Measurements from ENCODE around the gene ISY1.
"Not testable (repeated sequence)": the region's sequence is repeated elsewhere in the genome, so short reads cannot be mapped to it uniquely, and the experiment has no call there.

The ISY1 gene

DNA sequence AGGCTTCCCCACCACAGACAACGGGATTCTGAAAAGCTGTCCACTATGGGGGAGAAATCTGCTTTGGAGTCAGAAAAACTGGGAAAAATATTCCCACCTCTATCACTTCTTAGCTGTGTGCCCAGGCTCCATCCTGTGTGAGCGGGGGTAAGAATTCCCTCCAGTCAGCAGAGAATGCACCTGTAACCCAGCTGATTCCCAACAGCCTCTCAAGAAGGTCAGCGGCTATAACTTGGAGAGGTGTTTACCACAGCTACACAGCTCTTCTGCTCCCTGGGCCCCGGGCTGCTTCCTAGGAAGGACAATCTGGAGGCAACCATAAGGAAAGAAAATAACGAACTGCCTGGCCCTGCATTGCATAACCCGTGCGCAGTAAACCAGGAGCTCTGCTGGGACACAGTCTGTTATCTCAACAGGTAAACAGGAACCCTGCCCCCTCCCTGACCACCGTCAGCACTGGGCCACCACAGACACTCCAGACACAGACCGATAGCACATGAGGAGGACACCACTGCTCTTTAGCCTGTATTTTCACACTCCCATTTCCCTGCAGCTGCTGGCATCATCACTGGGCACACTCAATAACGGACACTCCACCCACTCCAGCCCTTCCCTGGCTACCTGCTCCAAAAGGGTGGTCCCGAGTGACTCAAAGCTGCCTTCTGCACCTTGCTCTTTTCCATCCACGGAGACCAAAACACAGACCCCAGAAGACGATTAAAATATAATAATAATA is 41.3 kb downstream of the ISY1 start:
- no peak for DNase-seq

DNA sequence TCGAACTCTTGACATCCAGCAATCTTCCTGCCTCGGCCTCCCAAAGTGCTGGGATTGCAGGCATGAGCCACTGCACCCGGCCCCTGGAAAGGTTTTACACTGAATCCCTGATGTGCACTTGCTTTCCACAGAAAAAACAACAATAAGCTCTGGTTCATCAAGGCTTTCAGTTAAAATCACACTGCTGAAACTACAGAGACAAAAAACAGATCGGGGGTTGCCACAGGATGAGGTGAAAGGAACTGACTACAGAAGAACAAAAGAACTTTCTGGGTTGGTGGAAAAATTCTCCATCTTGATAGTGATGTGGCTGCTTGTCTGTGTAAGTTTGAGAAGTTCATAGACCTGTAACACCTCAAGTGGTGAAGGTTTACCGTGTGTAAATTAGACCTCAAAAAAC is 42.1 kb downstream of the ISY1 start:
- no peak for DNase-seq

DNA sequence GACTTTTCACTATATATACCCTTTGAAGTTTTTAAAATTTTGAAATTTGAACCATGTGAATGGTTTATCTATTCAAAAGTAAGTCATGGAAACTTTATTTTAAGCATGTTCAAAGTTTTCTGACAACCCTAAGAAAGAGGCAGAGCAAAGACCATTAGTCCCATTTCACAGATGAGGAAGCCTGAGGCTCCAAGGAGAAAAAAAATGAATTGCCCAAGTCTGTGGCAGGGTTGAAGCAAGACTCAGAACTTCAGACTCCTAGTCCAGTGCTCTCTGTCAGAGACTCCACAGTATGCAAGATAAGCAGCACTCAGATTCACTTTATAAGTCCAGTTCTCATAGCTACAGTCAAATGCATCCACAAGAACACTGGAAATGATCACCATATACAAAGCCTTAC is 43.7 kb downstream of the ISY1 start:
- DNase-seq = no peak

DNA sequence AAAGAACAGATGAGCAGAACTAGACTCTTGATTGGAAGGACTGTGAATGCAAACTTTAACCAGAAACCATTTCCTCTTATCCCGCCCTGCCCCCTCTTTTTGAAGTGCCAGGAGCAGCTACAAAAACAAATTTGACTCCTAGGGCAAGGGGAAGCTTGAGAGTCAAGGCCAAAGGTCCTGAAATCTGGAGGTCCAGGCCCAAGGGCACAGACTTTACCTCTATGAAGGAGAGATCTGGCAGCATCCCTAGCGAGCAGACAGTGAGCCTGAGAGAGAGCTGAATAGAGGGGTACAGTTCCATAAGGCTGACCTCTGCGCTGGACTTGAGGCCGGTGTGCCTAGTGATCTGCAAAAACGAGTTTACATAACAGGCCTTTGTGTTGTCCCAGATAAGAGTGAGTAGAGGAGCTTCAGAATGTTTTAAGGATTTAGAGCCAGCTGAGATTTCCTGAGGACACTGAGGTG is 44.3 kb downstream of the ISY1 start:
- no peak for DNase-seq

GRCh38 chr3:129114455-129114854 is 46.4 kb downstream of the ISY1 start:
- no peak for DNase-seq

DNA sequence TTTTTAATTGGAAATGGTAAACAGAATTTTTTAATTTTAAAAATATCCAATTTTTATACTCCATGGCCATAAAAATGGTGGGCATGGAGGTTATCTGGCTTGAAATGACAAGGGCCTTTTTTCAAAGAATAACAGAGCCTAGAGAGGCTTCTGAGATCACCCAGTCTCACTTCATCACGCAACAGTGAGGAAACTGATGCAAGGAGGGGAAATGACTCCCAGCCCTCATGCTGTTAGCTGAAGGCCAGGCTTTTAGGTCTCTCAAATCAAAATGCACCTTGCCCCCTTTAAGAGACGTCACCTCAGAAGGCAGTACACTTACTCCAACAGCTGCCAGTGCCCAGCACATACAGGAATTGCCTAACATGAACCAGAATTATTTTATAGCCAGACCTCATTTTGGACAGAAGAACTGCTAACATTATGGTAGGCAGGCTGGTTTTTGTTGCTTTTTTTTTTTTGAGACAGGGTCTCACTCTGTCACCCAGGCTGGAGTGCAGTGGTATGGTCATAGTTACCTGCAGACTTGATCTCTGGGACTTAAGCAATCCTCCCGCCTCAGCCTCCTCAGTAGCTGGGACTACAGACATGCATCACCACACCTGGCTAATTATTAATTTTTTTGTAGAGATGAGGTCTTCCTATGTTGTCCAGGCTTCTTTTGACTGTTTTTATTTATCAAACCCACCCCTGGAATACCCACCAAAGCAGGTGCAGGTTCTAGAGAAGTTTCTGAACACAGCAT is 48.4 kb downstream of the ISY1 start:
- DNase-seq = no peak

DNA sequence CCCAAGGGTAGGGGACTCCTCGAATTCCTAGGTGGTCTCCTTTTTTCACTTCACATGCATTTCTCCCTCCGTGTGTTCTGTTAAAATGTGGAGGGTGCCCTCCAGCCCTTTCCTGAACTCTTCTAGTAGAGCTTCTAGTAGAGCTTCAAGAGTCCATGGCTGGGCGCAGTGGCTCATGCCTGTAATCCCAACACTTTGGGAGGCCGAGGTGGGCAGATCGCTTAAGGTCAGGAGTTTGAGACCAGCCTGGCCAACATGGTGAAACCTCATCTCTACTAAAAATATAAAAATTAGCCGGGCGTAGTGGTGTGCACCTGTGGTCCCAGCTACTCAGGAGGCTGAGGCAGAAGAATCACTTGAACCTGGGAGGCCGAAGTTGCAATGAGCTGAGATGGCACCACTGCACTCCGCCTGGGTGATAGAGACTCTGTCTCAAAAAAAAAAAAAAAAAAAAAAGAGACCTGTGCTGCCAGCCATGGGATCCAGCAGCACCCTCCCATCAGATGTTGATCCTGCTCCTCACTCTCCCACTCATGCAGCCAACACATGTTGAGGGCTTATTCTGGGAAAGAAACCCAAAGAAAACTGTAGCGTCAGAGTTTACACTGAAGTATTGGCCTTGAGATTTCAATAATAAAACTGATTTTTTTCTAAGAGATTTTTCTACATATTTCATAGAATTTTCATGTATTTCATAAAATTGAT is 49.6 kb downstream of the ISY1 start:
- not testable (repeated sequence) for DNase-seq

GRCh38 chr3:129107793-129108192 is 53.1 kb downstream of the ISY1 start:
- no peak for DNase-seq

DNA sequence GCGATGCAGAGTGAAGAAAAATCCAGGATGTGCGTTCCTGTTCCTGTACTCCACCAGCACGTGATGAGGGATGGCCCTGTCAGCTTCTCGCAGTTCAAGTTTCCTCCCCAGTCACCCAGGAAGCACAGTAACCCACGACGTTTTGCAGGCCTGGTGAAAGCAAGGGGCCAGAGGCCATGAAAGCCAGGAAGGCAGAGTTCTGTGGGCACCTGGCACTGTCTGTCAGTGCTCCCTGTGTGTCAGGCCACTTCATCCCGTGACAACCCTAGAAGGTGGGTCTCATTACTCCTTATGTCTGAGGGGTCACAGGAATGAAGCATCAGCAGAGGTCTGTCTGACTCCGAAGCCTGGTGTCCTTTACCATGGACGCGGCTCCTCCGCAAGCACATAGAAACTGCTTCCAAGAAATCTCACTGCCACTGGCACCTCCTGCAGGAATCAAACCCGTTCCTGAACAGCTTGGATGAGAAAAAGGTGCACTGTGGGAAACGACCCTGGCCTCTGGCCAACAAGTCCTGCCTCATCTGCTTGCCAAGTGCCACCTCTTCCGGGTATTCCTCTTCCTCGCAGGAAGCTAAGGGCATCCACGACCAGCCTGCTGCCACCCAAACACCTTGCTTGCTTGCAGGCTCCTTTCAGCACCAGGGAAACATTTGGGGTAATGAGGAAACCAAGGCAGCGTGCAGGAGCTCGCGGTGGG is 53.8 kb downstream of the ISY1 start:
- no peak for DNase-seq

DNA sequence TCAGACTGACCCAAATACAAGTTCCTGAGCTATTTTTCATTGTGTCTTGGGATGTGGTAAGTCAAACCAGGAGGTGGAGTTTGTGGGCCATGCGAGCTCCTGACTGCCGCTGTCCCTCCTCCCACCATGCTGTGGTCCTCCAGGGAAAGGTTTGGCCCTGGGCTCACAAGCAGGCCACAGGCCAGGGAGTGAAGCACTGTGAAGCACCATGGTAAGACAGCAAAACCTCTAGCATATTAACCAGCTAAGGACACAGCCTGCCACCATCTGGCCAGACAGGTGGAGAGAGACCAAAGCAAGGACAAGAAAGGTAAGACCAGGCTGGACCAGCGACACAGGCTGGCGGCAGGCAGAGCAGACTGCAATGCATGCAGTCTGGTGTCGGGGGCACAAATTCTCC is 54.5 kb downstream of the ISY1 start:
- DNase-seq = no peak

GRCh38 chr3:129105862-129106261 is 55.0 kb downstream of the ISY1 start:
- DNase-seq = no peak

GRCh38 chr3:129104498-129105079 is 56.3 kb downstream of the ISY1 start:
- no peak for DNase-seq

GRCh38 chr3:129104051-129104450 is 56.8 kb downstream of the ISY1 start:
- no peak for DNase-seq

- DNase-seq = no peak
These were observed 57.6 kb downstream of the ISY1 start for GRCh38 chr3:129103296-129103695.

DNA sequence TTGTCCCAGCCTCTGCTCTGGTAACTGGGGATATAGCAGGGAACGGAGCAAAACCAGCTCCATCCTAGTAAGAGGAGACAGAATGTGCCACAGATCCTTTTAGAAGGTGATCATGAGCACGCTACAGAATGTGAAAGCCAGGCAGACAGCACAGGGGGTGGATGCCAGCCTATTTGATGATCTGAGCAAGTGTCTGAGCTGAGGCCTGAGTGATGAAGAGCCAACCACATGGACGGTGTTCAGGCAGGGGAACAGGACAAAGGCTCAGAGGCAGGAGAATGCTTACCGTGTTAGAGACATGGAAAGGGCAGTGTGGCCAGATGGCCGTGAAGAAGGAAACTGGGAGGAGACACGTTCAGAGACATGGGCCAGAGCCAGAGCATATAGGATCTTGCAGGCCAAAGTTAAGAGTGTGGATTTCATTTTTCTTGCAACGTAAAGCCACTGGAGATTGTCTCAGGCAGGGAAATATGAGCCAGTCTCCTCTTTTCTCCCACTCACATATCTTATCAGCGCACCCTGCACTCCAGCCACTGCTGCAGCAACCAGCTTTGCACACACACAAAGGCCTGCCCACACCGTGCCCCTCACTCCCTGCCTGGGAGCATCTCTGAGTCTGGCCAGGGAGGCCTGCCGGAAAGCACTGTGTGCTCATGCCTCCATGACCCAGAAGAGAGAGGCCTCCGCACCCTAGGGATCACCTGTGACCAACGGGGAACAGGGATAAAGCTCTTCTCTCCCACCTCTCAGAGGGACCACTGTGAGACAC is 59.3 kb downstream of the ISY1 start:
- no peak for DNase-seq

DNA sequence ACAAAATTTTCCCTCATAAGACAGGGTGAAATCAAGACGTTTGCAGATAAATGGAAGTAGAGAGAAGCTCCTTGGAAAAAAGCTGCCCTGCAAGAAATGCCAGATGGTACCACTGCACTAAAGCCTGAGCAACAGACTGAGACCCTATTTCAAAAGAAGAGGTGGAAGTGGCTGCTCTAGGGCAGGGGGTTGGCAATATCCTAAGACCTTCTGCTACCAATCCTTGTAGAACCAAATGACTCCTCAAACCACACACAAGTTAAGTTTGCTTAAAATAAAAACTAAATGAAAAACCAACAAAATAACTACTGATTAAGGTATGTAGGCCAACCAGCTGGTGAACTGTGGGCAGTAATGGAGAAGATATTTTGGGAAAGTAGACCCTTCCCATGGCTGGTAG is 60.6 kb downstream of the ISY1 start:
- no peak for DNase-seq

DNA sequence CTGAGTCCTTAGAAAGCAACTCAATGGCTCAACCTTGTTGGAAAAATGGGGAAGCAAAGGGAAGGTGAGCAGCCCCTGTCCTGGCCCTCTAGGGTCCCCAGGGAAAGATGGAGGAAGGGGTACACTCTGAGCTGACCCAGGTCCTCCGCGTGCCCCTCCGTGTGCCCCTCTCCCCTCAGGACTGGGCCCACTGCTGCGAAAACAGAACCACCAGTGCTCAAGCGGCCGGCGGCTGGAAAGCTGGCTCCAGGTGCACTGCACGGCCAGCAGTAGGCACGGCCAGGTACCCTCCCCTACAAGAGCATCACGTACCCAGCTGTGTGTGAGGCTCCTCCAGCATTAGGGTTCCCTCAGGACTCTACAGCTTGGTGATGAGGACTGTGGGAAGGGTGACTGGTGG is 65.6 kb downstream of the ISY1 start:
- no peak for DNase-seq

DNA sequence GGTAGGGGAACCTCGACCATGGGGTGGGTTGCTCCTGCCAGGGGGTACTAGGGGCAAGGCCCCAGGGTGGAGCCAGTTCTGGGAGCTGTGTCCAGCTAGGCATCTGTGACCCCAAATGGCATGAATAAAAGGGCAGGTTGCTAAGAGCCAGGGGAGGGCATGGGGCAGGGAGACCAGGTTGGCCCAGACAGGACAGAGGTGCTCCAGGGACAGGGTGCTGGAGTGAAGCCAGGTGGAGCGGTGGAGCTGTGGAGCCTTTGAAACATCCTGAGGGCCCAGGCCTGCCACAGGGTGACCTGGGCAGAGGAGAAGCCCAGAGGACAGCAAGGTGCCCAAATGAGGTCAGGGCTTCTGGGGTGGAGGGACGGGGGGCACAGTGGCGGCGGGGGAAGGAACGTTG is 72.6 kb downstream of the ISY1 start:
- DNase-seq = not testable (repeated sequence)

- DNase-seq = not testable (repeated sequence)
These were observed 73.0 kb downstream of the ISY1 start for GRCh38 chr3:129087904-129088303.

DNA sequence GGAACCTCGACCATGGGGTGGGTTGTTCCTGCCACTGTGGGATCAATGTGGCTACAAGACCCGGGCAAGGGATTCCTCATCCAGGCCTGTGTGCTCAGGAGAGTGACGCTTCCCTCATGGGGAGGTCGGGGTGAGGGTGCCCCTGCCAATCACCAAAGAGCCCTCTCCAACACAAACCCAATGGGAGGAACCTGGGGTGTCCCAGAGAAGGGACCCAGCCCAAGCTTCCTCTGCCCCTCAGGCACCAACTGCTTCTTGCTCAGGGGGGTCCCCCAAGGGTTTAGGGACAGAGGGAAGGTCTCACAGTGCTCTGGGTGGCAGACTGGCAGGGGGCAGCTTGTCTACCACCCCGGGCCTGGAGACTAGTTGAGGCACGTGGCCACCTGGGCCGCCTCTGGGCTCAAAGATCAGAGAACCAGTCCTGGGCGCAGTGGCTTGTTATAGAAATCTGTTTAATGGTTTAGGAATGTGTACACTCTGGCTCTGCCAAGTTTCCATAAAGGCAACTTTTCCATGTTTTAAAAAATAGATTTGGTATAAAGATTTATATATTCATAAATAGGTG is 73.6 kb downstream of the ISY1 start:
- DNase-seq = no peak

DNA sequence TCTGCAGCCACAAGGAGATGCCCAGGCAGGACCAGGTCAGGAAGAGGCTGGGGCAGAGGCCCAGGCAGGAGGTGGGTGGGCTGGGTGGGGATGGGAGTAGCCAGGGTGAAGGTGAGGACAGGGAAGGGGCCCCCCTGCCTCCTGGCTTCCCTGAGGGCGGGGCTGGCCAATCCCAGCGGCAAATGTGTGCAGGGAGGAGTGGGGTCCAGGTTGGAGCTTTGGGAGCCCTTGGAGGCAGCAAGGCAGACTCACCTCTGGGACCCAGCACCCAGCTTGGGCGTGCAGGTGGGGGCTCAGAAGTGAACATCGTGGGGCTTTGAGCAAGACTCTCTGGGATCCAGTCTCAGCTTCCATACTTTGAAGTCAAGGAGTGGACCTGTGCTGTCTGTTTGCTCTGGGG is 75.0 kb downstream of the ISY1 start:
- DNase-seq = no peak
